KMS-11 (cell line): ENCODE results near the gene ITGA11.

ENCODE experiments used
- H2AFZ ChIP-seq: fragments of 200-600 bp; sonication (generic); 2 replicates; pipeline ENCODE4 v1.6.1; 2016; ENCODE audit warnings: antibody characterized with exemption, mixed run types, low read depth
- H3K27ac ChIP-seq: fragments of 200-600 bp; sonication (generic); 2 replicates; pipeline ENCODE4 v1.6.1; 2016; ENCODE audit warnings: mild to moderate bottlenecking, mixed run types
- H3K27me3 ChIP-seq: fragments of 200-600 bp; sonication (generic); 2 replicates; pipeline ENCODE4 v1.6.1; 2017; ENCODE audit warnings: mild to moderate bottlenecking, low read depth, mixed run types, moderate library complexity; ENCODE audit not compliant: insufficient read depth
- H3K36me3 ChIP-seq: fragments of 200-600 bp; sonication (generic); 2 replicates; pipeline ENCODE4 v1.6.1; 2017; ENCODE audit warnings: mild to moderate bottlenecking, mixed run types; ENCODE audit not compliant: insufficient read depth
- H3K4me1 ChIP-seq: fragments of 200-600 bp; sonication (generic); 2 replicates; pipeline ENCODE4 v1.6.1; 2016; ENCODE audit warnings: mild to moderate bottlenecking, low read depth, mixed run types; ENCODE audit not compliant: poor library complexity, severe bottlenecking
- H3K4me2 ChIP-seq: fragments of 200-600 bp; sonication (generic); 2 replicates; pipeline ENCODE4 v1.7.0; 2016; ENCODE audit warnings: mild to moderate bottlenecking, mixed run types
- H3K4me3 ChIP-seq: fragments of 200-600 bp; sonication (generic); IDR thresholded peaks from 2 replicates; pipeline ENCODE4 v1.6.1; 2017; ENCODE audit warnings: low read depth, low read length, mixed read lengths; ENCODE audit not compliant: insufficient read depth
- H3K79me2 ChIP-seq: fragments of 200-600 bp; sonication (generic); 2 replicates; pipeline ENCODE4 v1.6.1; 2016; ENCODE audit warnings: low read depth, mixed run types; ENCODE audit not compliant: insufficient read depth
- H3K9ac ChIP-seq: fragments of 200-600 bp; sonication (generic); 2 replicates; pipeline ENCODE4 v1.6.1; 2016; ENCODE audit warnings: mild to moderate bottlenecking, mixed run types
- H4K20me1 ChIP-seq: fragments of 200-600 bp; sonication (generic); 2 replicates; pipeline ENCODE4 v1.6.1; 2016; ENCODE audit warnings: mild to moderate bottlenecking, mixed run types; ENCODE audit not compliant: insufficient read depth
- TF ChIP-seq, protein P1 (sequence below): fragments of 200-600 bp; sonication (generic); conservative IDR thresholded peaks from 2 replicates; pipeline ENCODE4 v1.6.1; 2017; ENCODE audit warnings: low read depth, mild to moderate bottlenecking, antibody characterized with exemption, low read length, moderate library complexity, mixed read lengths

The ITGA11 gene

DNA sequence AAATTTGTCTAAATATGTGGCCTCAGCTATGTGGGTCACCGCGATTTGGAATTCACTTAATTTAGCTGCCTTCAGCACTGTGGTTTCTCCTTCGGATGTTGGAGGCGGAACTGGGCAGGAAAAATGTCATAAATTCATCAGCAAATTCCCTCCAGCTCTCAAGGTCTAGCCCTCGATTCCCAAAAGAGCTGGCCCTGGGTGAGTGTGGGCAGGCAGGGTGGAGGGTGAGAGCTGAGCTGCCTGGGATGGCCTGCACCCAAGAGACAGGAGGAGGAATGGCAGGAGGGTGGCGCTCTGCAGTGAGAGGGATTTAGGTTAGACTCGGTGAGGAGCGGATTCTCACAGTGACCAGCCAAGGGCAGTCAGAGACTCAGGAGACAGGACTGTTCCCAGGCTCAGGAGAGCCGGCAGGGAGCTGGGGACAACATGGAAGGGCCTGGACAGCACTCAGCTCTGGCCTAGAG lies 97.3 kb downstream of the ITGA11 start:
- no peak overlapping the region for H3K4me2 ChIP-seq
- H4K20me1 ChIP-seq = no peaks in the 10 kb centered on the region
- H3K36me3 ChIP-seq = no peaks in the 10 kb centered on the region
- H3K27me3 ChIP-seq = no peaks in the 10 kb centered on the region; the same call in 1 of the 2 replicates
- TF ChIP-seq, protein P1, sequence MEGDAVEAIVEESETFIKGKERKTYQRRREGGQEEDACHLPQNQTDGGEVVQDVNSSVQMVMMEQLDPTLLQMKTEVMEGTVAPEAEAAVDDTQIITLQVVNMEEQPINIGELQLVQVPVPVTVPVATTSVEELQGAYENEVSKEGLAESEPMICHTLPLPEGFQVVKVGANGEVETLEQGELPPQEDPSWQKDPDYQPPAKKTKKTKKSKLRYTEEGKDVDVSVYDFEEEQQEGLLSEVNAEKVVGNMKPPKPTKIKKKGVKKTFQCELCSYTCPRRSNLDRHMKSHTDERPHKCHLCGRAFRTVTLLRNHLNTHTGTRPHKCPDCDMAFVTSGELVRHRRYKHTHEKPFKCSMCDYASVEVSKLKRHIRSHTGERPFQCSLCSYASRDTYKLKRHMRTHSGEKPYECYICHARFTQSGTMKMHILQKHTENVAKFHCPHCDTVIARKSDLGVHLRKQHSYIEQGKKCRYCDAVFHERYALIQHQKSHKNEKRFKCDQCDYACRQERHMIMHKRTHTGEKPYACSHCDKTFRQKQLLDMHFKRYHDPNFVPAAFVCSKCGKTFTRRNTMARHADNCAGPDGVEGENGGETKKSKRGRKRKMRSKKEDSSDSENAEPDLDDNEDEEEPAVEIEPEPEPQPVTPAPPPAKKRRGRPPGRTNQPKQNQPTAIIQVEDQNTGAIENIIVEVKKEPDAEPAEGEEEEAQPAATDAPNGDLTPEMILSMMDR = no peak
- H3K4me1 ChIP-seq = no peaks in the 10 kb centered on the region
- H2AFZ ChIP-seq = no peak overlapping the region
- H3K4me3 ChIP-seq = no peak overlapping the region
- H3K79me2 ChIP-seq = no peaks in the 10 kb centered on the region
- no peak overlapping the region for H3K9ac ChIP-seq
- H3K27ac ChIP-seq = no peak overlapping the region

DNA sequence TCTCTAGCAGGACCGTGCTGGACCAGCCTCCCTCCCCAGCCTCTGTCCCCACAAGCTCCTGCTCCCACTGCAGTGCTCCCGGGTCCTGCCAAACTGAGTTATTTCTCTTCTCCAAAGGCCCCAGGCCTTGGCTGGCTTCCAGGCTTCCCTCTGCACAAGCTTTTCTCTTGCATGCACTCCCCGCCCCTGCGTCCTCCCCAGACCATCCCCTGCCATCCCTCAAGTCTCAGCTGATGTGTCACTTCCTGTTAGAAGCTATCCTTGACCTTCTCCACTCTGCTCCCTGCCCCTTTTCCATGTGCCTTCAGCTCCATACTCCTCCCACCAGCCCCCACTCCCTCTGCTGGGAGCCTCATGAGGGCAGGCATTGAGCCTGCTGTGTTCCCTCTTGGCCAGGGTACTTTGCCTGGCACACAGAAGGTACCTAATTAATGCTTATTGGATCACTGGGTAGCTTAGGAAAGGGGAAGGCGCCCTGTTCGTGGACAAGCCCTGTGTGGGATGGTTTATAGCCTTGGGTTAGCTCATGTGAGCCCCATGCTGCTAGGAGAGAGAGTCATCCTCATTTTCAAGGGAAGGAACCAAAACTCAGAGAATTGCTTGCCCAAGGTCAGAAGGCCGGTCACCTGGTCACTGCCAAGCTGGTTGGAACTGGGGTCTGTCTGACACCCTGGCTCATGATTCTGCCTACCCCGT lies 98.0 kb downstream of the ITGA11 start:
- Histone ChIP-seq H2AFZ (no peak overlapping the region), H3K9ac (no peak overlapping the region), H3K4me2 (no peak overlapping the region), H3K79me2 (no peaks in the 10 kb centered on the region), H3K4me1 (no peaks in the 10 kb centered on the region), H3K27ac (no peak overlapping the region), H3K27me3 (no peaks in the 10 kb centered on the region; the same call in 1 of the 2 replicates), H3K36me3 (no peaks in the 10 kb centered on the region), H4K20me1 (no peaks in the 10 kb centered on the region), H3K4me3 (no peak overlapping the region)
- TF ChIP-seq, protein P1 = no peak

DNA sequence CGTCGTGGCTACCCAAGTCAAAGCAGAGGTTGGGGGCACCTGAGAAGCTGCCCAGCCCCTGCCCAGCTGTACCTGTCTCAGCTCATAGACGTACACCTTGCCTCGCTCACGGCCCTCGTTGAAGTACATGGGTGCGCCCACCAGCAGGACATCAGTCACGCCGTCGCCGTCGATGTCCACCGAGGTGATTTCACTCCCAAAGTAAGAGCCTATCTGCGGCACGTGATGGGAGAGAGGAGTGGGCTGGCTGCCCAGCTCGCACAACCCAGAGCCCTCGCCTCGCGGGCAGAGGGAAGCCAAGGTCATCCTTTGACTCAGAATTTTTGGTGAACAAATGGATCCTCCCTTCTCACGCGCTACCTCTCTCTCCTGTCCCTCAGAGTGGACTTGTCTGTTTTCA lies 99.7 kb downstream of the ITGA11 start:
- H3K4me1 ChIP-seq = no peaks in the 10 kb centered on the region
- H3K79me2 ChIP-seq = no peaks in the 10 kb centered on the region
- H3K4me2 ChIP-seq = no peak overlapping the region
- H3K36me3 ChIP-seq = no peaks in the 10 kb centered on the region
- H3K27me3 ChIP-seq = no peaks in the 10 kb centered on the region; the same call in 1 of the 2 replicates
- no peak overlapping the region for H3K4me3 ChIP-seq
- no peak overlapping the region for H2AFZ ChIP-seq
- H4K20me1 ChIP-seq = no peaks in the 10 kb centered on the region
- H3K27ac ChIP-seq = no peak overlapping the region
- TF ChIP-seq, protein P1 = no peak
- no peak overlapping the region for H3K9ac ChIP-seq

DNA sequence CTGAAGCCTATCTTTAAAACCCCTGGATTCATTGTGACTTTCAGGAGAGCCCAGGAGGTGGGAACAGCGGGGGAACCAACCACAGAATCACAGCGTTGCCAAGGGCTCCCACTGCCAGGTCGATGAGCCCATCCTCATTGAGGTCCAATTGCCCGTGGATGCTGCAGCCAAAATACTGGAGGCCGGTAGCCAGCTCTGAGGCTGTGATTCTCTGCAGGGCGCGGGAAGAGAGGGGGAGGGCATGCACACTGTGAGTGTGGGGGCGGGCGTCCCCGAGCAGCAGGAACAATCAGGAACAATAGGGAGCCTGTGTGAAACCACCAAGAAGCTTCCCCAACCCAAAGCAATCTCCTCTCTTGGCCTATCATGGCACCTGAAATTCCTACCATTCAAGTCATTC lies 101.1 kb downstream of the ITGA11 start:
- no peaks in the 10 kb centered on the region for H4K20me1 ChIP-seq
- no peaks in the 10 kb centered on the region for H3K4me1 ChIP-seq
- no peak overlapping the region for H3K4me2 ChIP-seq
- no peaks in the 10 kb centered on the region for H3K79me2 ChIP-seq
- no peak overlapping the region for H3K4me3 ChIP-seq
- H3K36me3 ChIP-seq = no peaks in the 10 kb centered on the region
- no peak overlapping the region for H3K27ac ChIP-seq
- H3K9ac ChIP-seq = no peak overlapping the region
- H2AFZ ChIP-seq = no peak overlapping the region
- H3K27me3 ChIP-seq = no peaks in the 10 kb centered on the region; the same call in 1 of the 2 replicates
- TF ChIP-seq, protein P1 = no peak
